HG03354 (cell line): ENCODE data around the gene SERF2.
"Not testable (repeated sequence)": the region's sequence is repeated elsewhere in the genome, so short reads cannot be mapped to it uniquely, and the experiment has no call there.

Experiments used
- ATAC-seq: cut with Tn5 transposase; IDR thresholded peaks from one replicate; pipeline ENCODE4 v1.9.1; 2021; ENCODE audit warnings: mild to moderate bottlenecking; ENCODE audit not compliant: unreplicated experiment, poor library complexity, severe bottlenecking

The SERF2 gene

DNA sequence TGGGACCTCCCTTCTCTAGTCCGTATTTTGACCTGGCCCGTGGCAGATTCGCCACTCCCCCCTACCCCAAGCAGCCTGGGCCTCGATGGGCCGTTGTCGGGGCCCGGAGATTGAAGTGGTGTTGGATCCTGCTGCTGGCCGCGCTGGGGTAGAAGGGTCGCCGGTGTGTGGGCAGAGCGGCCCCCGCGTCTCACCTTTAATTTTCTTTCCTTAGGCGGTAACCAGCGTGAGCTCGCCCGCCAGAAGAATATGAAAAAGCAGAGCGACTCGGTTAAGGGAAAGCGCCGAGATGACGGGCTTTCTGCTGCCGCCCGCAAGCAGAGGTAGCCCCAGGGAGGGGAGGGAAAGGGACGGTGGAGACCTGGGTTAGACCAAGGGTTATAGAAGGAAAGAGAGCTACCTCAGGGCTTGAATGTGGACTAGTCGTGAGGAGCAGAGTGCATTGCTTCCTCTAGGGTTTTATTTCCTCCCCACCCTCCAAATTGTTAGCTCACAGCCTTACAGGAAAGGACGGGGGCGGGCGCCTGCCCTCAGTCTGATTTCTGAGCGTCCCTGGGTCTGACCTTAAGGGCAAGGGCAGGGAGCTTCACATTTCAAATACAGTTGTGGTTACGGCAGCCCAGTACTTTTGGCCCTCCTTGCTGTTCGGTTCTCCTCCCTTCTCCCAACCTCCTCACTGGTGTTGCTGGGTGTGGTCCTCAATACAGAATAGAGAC, 799 bp downstream of the SERF2 start:
- no peak for ATAC-seq

DNA sequence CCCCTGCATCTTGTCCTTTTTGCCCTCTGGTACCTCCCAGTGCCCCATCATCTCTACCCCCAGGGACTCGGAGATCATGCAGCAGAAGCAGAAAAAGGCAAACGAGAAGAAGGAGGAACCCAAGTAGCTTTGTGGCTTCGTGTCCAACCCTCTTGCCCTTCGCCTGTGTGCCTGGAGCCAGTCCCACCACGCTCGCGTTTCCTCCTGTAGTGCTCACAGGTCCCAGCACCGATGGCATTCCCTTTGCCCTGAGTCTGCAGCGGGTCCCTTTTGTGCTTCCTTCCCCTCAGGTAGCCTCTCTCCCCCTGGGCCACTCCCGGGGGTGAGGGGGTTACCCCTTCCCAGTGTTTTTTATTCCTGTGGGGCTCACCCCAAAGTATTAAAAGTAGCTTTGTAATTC, 1.5 kb downstream of the SERF2 start:
- no peak for ATAC-seq

DNA sequence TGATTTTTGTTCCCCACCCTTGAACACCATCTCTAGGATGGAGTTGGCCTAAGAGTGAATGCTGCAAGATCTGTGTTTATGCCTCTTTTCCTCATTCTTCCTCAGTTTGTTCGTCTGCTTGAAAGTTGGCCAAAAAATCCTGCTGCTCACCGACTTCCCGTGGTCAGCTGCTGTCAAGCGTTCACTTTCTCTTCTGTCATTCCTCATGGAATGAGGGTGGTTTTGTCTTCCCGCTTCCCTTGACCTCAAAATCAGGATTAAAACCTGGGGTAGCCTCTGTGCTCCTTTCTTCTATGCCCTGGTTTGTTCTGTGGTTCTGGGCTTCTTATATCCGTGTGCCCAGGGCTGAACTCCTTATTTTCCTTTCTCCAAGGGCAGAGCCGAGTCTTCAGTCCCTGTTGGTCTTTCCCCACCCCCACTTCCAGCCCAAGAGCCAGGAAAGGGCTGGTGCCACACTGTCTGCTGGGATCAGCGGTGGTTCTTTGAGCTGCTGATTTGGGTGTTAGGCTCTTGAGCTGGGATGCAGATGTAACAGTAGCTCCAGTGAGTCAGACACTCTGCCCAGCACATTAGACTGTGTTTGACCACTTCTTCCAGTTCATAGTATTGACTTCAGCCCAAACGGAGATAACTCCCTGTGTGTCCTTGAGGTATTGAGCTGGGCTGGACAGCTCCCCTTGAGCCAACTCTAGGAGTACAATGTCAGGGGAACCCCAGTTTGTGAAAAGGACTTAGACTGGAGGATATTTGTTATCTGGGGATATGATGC, 2.3 kb downstream of the SERF2 start:
- ATAC-seq: no peak

DNA sequence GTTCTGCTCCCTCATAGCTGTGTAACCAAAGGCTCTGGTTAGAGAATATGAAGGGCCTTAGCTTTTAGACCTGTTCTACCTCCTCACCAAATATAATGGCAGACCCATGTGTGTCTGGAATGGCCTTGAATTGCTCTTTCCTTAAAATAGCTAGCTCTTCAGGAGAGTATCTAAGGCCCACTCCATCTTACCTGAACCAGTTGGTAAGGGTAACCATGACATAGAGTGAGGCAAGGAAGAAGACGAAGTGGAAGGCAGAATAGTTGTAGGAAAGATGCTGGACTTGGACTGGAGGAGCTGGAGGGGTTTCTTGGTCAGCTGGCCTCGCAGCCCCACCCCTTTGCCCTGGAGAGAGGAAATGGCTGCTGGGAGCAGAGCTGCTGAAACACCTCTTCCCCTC, 3.1 kb downstream of the SERF2 start:
- no peak for ATAC-seq

DNA sequence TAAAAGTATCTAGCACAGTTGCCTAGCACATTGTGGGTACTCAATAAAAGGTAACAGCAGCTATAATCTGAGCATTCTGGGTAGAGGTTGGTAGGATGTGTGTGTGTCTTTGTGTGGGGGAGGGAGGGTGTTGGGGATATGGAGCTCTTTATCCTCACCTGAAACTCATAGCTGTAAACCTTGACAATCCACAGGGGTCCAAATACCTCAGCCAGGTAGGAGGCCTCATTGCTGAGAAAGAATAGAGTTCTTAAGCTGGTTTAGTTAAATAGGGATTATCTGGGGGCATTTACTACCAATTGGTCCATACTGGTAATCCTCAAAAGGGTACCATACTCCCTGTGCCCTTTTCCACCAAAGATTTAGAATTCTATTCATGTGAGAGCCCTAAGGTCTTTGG, 3.9 kb downstream of the SERF2 start:
- ATAC-seq: no peak

DNA sequence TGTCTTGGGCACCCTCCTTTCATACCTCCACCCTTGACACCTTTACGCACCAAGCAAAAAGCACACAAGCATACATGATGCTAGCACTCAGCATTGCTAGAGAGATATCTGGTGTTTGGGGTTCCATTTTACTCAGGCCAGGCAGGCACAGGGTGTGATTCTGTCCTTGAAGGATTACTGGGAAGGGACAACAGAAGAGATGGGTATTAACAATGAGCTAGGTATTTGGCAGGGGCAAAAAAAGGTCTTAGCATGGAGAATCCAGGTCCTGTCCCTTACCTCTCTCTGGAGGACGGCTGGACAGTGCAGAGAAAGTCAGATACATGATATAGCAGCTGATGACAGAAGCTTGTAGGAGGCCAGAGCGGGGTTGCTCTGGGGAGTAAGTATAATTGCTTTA, 4.4 kb downstream of the SERF2 start:
- no peak for ATAC-seq

DNA sequence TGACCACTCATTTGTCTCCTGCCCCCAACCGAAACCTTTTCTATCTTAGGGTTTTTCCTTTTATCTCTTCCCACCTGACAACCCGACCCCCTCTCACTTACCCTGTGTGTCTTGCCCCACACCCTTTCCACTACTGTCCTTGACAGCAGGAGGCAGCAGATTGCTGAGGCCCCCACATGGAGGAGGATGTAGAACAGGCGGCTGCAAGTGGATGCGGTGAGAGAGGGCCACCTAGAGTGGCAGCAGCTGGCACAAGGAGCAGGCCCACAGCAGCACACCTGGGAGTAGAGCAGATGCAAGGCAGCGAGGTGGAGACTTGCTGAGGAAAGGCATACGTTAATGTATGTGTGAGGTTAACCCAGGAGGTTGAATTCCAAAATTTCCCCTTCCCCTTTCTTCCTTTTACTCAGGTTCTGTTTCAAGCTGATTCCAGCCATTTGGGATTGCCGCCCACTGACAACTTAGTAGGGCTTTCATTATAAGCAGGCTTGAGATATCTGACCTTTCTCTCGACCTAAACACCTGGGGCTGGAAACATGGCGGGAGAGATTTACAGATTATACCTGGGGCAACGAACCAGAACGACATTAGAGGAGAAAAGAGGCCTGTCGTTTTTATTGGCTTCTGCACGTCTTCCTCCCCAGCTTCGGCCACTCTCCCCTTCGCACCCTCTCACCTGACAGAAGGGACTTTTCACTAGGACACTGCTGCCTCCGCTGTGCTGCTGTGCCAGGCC, 7.3 kb downstream of the SERF2 start:
- ATAC-seq: no peak

DNA sequence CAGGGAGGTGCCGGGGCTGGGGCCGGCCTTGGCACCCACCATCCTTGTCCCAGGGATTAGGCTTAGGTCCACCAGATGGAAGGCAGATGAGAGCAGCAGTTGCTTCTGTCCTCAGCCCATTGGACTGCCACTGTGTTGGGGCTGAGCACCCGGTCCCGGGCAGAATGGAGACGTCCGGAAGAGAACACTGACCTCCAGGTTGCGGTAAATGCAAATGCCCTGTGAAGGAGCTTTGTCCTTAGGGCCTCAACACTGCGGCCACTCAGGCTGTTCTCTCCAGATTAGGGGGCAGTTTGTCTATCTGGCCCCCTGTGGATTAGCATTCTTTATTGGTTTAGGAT, 7.8 kb downstream of the SERF2 start, which contains the start of gene SERINC4:
TSS of gene SERINC4 (minus strand) at position 276 of the 341 bp plus-strand sequence. CDS start at position 42, 234 bp downstream.
- no peak for ATAC-seq

DNA sequence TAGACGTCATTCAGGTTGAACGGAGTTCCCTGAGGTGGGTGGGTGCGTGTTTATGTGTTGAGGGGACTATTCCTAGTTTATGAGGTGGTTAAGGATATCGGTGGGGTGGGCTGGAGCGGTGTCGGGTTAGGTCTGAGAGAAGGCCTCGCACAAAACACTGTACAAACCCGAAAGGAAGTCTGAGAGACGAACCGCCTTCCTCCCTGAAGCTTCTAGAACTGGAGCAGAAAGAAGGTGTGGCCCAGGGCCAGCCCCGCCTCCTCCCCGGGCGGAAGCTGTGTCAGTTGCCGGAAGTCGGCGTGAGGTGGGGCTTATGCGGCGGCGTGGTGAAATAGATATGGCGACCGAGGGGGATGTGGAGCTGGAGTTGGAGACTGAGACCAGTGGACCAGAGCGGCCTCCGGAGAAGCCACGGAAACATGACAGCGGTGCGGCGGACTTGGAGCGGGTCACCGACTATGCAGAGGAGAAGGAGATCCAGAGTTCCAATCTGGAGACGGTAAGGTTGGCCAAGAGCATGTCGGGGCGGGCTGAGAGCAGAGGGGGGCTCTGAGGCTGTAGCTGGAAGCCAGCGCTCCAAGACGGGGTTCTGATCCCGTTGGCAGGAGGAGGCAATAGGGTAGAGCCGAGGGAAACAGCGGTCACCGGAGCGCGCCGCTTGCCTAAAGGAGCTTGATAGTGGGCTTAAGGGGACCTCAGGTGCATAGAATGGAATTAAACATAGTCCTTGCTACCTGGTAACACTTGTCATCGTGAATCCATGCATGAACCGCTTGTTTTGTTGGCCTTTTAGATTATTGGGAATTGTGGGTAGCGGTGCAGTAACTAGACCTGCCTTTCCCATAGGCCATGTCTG, 8.4 kb downstream of the SERF2 start, which contains the start of gene HYPK:
TSS of gene HYPK (plus strand) at position 314 of the 856 bp plus-strand sequence. CDS start at position 338, 24 bp downstream.
- peak; percentile 90 for ATAC-seq

DNA sequence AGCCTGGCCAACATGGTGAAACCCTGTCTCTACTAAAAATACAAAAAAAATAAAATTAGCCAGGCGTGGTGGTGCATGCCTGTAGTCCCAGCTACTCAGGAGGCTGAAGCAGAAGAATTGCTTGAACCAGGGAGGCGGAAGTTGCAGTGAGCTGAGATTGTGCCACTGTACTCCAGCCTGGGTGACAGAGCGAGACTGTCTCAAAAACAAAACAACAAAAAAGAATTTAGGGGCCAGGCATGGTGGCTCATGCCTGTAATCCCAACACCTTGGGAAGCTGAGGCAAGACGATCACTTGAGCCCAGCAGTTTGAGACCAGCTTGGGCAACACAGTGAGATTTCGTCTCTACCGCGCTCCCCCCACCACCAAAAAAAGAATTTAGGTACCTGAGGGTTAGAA, 10.6 kb downstream of the SERF2 start:
- not testable (repeated sequence) for ATAC-seq

DNA sequence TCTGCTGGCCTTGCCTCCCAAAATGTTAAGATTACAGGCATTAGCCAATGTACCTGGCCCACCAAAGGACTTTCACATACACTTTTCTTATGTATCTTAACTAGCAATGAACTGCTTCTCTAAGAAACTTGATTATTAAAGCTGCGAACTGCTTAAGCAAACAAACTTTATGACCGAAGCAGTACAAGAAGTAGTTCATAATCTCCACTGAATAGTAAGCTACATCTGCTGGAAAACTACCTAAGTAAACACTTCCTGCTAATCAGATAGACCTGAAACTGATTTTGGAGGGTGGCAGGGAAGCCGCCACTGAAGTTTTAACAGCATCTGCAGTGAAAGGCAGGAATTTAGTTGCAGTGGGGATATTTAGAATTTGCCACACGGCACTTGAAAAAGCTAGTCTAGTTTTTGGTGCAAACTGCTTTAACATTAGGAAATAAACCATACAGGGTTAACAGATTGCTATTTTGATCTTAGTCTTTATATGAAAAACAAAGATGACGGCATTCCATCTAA, 16.4 kb downstream of the SERF2 start:
- ATAC-seq: no peak

DNA sequence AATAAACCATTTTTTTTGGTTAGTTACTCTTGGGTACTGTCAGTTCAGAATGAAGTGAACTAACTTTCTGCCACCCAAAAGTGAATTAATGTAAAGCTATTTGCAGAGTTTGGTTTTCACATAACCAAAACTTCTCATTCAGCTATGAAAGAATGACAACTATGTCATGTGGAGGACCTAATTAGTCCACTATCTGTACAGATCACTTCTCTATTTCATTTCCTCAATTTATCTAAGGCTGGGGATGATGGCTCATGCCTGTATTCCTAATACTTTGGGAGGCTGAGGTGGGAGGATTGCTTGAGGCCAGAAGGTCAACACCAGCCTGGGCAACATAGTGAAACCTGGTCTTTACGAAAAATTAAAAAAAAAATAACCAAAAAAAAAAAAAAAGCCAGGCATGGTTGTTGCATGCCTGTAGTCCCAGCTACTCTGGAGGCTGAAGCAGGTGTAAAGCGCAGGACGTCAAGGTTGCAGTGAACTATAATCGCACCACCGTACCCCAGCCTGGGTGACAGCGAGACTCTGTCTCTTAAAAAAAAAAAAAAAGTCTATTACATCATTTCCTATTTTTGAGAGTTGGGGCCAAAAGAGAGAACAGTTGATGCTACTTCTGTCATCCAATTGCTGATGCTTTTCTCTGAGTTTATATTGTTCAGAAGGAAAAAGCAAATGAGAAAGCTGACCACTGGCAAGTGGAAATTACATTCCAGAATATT, 17.0 kb downstream of the SERF2 start:
- peak; percentile 72 for ATAC-seq

DNA sequence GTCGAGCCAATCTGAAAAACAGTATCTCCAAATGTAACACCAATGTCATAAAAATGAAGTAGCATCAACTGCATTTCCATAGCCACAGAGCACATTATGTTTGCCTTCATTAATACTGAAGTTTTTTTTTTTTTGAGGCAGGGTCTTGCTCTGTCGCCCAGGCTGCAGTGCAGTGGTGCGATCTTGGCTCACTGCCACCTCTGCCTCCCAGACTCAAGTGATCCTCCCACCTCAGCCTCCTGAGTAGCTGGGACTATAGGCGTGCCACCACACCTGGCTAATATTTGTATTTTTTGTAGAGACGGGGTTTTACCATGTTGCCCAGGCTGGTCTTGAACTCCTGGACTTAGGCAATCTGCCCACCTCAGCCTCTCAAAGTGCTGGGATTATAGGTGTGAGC, 22.9 kb downstream of the SERF2 start:
- not testable (repeated sequence) for ATAC-seq

DNA sequence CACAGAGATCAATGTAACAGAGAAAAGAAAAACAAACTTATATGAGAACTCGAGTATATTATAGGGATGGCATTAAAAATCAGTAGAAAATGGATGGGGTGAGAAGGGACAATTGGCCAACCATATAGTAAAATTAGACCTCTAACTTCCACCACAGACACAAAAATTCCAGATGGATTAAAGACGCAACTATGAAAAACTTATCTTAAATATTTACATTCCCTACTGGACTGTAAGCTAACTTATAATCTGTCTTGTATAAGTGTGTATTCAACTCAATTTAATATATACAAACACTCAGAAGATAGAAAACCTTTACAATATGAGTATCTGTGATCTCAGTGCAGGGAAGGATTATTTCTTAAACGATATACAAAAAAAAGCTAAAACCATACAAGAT, 29.4 kb downstream of the SERF2 start:
- no peak for ATAC-seq

DNA sequence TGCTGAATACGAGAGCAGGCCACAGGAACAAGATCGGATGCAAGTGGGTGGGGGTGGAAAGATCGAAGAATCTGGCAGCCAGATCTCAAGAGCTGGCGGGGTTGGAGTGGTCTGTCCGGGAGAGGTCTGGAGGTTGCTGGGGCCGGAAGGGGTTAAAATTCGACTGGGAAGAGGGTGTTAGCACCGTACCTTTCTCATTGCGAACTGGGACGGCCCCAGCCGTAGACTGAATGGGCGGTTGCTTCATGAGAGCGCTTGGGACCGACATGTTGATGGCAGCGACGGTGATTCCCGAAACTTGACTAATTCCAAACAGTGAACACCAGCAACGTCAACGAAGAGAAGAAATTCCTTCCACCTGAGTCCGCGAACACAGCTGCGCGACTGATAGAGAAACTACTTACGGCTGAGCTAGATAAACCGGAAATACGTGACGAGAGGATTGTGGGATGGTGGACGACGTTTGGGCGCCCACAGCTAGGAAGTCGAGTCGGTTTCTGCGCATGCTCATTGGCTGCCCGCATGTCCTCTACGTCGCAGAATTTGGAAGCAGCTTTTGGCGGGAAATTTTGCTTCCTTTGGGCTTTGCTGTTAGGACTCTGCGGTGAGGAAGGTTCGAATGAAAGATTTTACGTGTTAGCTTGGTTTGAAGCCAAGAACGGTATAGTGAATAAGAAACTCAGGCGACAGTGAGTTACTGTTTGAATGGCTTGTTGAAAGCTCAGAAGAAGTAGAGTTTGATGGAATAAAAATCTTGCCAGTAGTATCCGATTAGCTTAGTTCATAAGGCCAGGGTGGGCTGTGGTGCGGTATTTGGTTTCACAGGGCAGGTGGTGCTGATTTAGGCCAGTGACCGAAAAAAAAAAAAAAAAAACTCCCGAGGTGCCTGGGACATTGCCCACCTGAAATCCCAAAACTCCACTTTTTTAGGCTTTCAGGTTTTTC, 32.5 kb downstream of the SERF2 start, which contains the start of gene MFAP1:
TSS of gene MFAP1 (minus strand) at position 389 of the 945 bp plus-strand sequence. CDS start at position 268, 121 bp downstream.
- ATAC-seq: peak; percentile 82

DNA sequence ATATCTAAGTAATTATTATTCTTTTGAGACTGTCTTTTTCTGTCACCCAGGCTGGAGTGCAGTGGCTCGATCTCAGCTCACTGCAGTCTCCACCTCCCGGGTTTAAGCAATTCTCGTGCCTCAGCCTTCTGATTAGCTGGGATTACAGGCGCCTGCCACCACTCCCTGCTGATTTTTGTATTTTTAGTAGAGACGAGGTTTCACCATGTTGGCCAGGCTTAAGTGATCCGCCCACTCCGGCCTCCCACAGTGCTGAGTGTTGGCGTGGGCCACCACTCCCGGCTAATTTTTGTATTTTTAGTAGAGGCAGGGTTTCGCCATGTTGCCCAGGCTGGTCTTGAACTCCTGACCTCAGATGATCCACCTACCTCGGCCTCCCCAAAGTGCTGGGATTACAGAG, 33.2 kb downstream of the SERF2 start:
- ATAC-seq: not testable (repeated sequence)

DNA sequence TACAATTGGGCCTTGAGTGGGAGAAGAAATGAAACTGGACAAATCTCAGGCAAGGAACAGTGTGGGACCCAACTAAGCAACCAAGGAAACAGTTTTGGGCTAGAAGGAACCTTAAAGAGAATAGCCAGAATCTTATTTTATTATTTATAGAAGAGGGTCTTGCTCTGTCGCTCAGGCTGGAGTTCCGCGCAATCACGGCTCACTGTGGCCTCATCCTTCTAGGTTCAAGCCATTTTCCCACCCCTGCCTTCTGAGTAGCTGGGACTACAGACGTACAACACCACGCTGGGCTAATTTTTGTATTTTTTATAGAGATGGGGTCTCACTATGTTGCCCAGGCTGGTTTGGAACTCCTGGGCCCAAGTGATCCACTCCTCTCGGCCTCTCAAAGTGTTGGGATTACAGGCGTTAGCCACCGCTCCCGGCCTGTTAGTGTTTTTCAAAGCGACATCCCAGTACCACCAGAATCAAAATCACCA, 33.9 kb downstream of the SERF2 start:
- no peak for ATAC-seq
